Brain microvascular endothelial cell (primary cell): ENCODE results near the gene NATD1.

Experiments used
- DNase-seq: peaks from one replicate; pipeline ENCODE4 v3.0.0-alpha.2; 2020
- H3K27ac ChIP-seq: fragments of 250-450 bp; sonication (Bioruptor Pico); 2 replicates; pipeline ENCODE4 v1.5.1; 2020; ENCODE audit warnings: mild to moderate bottlenecking, moderate library complexity
- H3K27me3 ChIP-seq: fragments of 250-450 bp; sonication (Bioruptor Pico); replicated peaks from 2 replicates; pipeline ENCODE4 v1.5.1; 2020; ENCODE audit warnings: mild to moderate bottlenecking
- H3K36me3 ChIP-seq: fragments of 250-450 bp; sonication (Bioruptor Pico); replicated peaks from 2 replicates; pipeline ENCODE4 v1.5.1; 2020; ENCODE audit warnings: mild to moderate bottlenecking
- H3K4me3 ChIP-seq: 2 replicates; pipeline ENCODE4 v1.5.1; 2011; ENCODE audit warnings: low read depth, mild to moderate bottlenecking, control low read depth, low read length, moderate library complexity
- CTCF ChIP-seq: IDR thresholded peaks from 2 replicates; pipeline ENCODE4 v1.5.1; 2011; ENCODE audit warnings: low read depth, mild to moderate bottlenecking, moderate library complexity, low read length, control low read depth, inconsistent platforms; ENCODE audit errors: missing control alignments
- in situ Hi-C: cut with HindIII; loops from 2 replicates; pipeline ENCODE4 v1.10.0; 2017; ENCODE audit warnings: low sequenced_read_pairs, low pct_ligation_motif_present

The NATD1 gene

GRCh38 chr17:21223086-21223485 lies 30.1 kb downstream of the NATD1 start:
- in situ Hi-C loops = no loop called here
- no peak overlapping the region for H3K4me3 ChIP-seq
- no peaks in the 10 kb centered on the region for H3K27me3 ChIP-seq
- DNase-seq = no peak
- H3K27ac ChIP-seq = no peak overlapping the region
- H3K36me3 ChIP-seq = peaks cover 6% of the 10 kb centered on the region
- no peak for TF ChIP-seq CTCF

- H3K27ac ChIP-seq = no peak overlapping the region
- TF ChIP-seq CTCF = no peak
- DNase-seq = no peak
- in situ Hi-C loops = no loop called here
- H3K27me3 ChIP-seq = no peaks in the 10 kb centered on the region
- peaks cover 6% of the 10 kb centered on the region for H3K36me3 ChIP-seq
- H3K4me3 ChIP-seq = no peak overlapping the region
Observed at GRCh38 chr17:21218831-21219380, 34.3 kb downstream of the NATD1 start.

GRCh38 chr17:21218101-21218500 lies 35.1 kb downstream of the NATD1 start:
- DNase-seq = peak; percentile 15
- no peaks in the 10 kb centered on the region for H3K27me3 ChIP-seq
- peaks cover 6% of the 10 kb centered on the region for H3K36me3 ChIP-seq
- H3K4me3 ChIP-seq = no peak overlapping the region
- in situ Hi-C loops = no loop called here
- TF ChIP-seq CTCF = peak; percentile 16
- H3K27ac ChIP-seq = no peak overlapping the region

- H3K27me3 ChIP-seq = no peaks in the 10 kb centered on the region
- no peak for DNase-seq
- in situ Hi-C loops = no loop called here
- TF ChIP-seq CTCF = no peak
- H3K4me3 ChIP-seq = no peak overlapping the region
- no peak overlapping the region for H3K27ac ChIP-seq
- H3K36me3 ChIP-seq = peaks cover 2% of the 10 kb centered on the region
Observed at GRCh38 chr17:21217346-21217745, 35.9 kb downstream of the NATD1 start.

GRCh38 chr17:21215935-21216334 lies 37.3 kb downstream of the NATD1 start:
- TF ChIP-seq CTCF = no peak
- Histone ChIP-seq H3K27ac (no peak overlapping the region), H3K27me3 (no peaks in the 10 kb centered on the region), H3K36me3 (no peaks in the 10 kb centered on the region), H3K4me3 (no peak overlapping the region)
- no peak for DNase-seq
- in situ Hi-C loops = no loop called here
